G401.6 (cell line): ENCODE data around the gene NUAK1.

Source experiments
- FAIRE-seq: peaks from 2 replicates; lab custom pipeline; 2012; peaks lifted over from hg19 to GRCh38; lab: Jason Lieb, UNC

NUAK1 gene

GRCh38 chr12:106062693-106063092 is 76.1 kb downstream of the NUAK1 start:
- no peak for FAIRE-seq

DNA sequence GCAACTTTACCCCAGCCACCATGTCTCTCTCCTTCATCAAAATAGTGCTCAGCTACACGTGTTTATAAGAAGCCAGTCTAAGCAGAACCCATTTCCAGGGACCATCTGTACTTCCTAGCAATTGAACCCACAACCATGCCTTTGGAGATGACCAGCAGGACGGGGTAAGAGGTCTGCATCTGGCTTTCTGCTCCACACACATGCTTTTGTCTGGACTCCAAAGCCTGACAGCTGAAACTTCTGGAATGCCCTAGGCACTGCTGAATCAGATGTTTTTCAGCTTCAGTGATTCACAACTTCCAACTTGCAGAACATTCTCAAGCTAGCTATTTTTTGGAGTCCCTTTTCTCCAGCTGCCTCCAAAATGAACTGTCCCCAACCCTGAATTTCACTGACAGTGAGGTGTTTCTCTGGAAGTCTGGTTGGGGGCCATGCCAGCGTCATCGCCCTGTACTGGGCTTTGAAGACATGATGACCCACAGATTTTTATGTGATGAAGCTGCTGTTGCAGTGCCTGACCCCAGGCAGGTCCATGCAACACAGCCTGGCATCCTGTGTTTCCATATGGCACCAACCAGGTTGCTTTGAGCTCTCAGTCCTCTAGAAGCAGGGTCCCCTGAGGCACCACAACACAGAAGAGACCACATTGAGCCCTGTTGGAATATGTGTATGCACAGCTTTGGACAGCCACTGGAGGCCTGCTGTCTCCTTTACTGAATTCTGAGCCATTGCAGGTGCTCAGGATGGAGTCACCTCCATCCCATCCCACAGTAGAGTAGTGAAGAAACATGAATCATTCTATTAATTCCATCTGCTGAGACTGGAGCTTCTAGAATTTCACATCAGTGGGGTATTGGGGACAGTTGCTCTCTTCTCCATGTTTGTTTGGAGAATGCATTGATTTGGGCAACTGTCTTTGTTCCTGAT is 80.2 kb downstream of the NUAK1 start:
- FAIRE-seq, result peak; percentile 53

DNA sequence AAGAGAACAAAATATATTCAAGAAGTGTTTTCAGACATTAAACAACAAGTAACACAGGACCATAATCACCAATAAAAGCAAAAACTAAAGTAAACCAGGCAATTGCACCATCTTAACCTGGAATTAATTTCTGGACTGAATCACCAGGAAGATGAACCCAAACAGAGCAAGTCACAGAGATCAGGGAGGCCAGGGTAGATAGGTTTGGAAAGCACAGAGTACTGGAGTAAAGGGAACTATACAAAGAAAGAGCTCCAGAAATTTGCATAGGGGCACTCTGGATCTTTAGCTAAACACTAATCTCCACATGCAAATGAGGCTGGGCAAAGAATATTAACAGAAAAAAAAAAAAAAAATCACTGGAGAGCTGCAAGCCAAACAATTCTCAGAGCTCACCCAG is 84.7 kb downstream of the NUAK1 start:
- no peak for FAIRE-seq

GRCh38 chr12:106051853-106052531 is 86.8 kb downstream of the NUAK1 start:
- FAIRE-seq, result no peak

DNA sequence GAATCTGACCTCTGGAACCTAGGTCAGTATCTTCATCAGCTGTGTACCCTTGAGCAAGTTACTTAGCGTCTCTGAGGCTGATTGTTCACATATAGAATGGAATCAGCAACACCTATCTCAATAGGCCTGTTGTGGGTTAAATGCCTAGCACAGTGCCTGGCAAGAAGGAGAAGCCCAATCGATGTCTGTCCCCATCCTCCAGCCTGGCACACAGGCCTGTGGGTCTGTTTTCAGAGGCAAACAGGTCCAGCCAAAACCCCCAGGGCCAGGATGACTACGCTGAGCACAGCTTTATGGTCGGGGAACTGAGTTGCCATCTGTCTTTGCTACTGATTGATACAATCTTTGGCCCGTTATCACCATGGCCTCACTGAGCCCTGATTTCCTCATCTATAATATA is 89.2 kb downstream of the NUAK1 start:
- FAIRE-seq, result no peak

DNA sequence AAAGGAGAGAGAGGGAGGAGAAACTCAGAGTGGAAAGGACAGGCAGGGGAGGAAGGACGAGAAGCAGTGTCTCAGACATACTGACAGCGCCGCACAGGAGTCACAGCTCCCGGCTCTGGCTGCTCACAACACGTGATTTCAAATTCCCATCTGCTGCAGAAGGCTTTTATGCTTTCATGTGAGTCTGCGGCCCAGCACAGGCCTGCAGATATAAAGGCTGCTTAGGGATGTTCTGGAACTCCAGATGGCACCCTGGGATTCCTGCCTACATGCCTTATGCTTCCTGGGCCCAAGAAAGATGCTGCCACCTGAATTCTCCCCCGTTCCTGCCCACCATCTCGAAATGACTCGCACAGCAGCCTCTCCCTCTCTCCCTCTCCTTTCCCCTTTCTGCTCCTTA is 89.6 kb downstream of the NUAK1 start:
- FAIRE-seq, result no peak

GRCh38 chr12:106048676-106049075 is 90.1 kb downstream of the NUAK1 start:
- FAIRE-seq, result no peak

DNA sequence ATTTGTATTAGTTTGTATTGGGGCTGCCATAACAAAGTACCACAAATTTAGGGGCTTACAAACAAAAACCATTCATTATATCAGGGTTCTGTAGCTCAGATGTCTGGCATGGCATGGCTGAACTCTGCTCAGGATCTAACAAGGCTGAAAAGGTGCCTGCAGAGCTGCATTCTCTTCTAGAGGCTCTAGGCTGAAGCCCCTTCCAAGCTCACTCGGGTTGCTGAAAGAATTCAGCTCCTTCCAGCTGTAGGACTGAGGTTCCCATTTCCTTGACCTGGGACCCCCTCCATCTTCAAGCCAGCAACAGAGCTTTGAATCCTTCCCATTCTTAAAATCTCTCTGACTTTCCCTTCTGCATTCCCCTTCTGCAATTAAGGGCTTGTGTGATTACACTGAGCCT is 90.7 kb downstream of the NUAK1 start:
- no peak for FAIRE-seq

DNA sequence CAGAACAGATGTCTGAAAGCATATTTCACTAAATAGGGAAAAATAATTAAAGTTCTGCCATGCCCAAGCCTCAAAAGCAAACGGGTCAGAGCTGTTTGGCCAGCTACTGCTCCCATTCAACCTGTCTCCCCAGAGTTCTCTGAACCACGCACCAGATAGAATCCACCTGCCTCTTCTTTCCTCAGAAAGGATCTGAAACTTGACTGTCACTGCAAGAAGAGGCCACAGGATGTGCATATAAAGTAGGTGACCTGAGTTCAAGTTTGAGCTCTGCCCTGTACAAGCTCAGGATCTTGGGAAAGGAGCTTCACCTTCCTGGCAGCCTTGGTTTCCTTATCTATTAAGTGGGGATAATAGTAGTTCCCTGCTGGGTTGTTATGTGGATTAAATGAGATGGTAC is 91.8 kb downstream of the NUAK1 start:
- FAIRE-seq, result no peak

DNA sequence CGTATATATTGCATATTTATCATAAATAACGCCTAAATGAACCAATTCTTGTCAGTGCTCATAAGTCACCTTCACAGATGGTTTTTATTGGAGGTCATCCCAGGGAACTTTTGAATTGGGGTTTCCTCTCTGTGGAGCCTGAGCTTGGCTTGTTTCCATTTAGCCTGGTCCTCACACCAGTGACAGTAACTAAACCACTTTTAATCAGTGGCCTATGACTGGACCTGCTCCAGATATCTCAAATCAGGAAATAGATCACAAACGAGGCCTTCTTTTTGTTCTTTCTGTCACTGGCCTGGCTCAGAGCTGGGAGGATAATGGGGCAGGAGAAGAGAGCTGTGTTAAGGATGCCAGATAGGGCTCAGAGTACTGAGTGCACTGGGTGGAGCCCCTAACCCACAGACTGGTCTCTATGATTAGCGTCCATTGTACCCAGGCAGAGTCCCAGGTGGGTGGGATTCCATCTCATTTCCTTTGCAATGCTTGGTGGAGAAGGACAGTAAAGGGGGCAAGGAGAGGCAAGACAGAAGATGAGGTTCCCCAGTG is 92.4 kb downstream of the NUAK1 start:
- FAIRE-seq, result no peak

- FAIRE-seq, result no peak
Measured at GRCh38 chr12:106045251-106045674, 93.5 kb downstream of the NUAK1 start.

- FAIRE-seq, result no peak
Measured at GRCh38 chr12:106044773-106045172, 94.0 kb downstream of the NUAK1 start.

DNA sequence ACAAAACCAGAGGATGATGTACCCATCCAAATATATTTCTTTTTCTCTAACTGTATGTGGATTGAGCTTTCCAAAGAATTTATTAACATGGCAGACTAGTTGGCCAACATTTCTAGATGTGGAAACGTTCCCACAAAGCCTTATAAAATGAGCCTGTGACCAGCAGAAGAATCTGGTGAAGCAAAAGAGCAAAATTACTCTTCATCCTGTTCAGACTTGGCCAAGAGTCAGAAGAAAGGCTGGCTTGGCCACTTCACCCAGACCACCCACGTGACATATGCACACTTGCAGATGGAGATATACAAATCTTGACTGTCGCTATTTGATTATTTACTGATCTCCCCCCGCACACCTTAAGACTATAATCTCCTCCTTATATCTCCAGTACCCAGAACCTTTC is 96.7 kb downstream of the NUAK1 start:
- no peak for FAIRE-seq

- no peak for FAIRE-seq
Measured at GRCh38 chr12:106040521-106040920, 98.2 kb downstream of the NUAK1 start.

DNA sequence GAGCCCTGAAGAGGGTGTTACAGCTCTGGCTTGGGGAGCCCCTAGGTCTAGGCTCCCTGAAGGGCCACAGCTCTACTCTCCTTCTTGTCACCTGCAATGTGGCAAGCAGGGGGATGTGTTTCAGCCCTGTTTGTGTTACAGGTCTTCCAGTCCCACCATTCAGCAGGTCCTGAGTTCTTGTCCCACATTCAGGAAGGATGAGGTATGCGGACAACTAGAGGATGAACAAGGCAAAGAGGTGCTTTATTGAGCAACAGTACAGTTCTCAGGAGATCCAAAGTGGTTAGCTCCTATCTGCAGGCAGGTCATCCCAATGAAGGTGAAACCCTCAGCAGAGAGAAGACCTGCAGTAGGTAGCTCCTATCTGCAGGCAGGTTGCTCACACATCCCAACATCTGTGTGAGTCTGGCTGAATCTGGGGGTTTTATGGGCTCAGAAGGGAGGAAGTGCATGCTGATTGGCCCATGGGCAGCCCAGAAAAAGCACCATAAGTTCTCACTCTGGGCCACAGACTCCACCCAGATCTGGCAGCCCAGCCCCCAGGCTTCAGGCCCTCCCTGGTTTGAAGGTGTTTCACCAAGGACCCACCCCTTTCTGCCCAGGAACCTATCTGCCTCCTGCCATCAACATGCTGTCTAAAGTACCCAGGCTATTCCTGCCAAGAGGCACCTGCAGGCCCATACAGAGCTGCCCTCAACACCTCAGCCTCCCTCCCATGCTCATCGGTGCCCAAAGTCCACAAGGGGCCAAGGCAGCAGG is 98.9 kb downstream of the NUAK1 start:
- FAIRE-seq, result no peak

GRCh38 chr12:106039242-106039641 is 99.5 kb downstream of the NUAK1 start:
- no peak for FAIRE-seq

DNA sequence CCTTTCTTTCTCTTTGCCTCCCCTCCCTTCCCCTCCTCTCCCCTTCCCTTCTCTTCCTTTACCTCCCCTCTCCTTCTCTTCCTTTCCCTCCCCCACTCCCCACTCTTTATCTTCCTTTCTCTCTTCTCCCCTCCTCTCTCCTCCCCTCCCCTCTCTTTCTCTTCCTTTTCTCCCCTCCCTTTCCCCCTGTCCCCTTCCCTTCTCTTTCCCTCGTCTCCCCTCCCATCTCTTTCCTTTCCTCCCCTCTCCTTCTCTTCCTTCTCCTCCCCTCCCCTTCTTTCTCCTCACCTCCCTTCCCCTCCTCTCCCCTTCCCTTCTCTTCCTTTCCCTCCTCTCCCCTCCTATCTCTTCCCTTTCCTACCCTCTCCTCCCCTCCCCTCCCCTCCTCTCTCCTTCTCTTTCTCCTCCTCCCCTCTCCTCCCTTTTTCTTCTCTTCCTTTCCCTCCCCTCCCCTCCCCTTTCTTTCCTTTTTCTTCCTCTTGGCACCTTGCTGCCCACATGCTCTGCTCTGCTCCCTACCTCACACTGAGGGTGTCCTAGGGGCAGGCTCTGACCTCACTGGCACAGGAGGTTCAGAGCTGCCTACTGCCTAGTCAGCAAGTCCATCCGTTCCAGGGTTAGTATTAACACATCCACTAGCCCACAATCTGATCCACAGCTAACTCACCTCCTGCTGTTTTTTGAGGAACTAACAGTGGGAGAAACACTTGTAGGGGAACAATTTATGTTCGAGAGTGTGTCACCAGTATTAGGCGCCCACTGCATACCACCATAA is 101.0 kb downstream of the NUAK1 start:
- no peak for FAIRE-seq

DNA sequence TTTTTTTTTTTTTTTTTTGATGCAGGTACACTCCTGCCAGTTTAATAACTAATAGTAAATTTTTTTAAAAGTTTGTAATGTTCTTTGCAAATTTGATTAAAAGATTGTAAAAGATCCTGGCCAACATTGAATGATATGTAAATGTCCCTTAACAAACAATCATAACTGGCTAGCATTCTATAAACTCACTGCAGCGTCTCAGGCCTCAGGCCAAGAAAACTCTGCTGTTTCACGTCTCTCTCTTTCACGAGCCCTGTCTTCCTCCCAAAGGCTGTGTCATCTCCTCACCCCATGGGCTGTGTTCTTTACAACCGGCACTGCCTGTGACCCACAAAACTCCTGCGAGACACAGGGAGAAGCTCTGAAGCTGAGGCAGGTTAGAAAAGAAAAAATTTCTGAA is 103.3 kb downstream of the NUAK1 start:
- FAIRE-seq, result no peak

DNA sequence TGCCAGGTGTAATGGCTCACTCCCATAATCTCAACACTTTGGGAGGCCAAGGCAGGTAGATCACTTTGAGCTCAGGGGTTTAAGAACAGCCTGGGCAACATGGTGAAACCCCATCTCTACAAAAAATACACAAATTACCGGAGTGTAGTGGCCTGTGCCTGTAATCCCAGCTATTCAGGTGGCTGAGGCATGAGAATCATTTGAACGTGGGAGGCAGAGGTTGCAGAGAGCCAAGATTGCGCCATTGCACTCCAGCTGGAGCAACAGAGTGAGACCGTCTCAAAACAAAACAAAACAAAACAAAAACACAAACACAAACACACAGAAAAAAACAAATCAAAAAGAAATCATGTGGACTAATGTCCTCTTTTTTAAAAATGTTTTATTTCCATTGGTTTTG is 104.4 kb downstream of the NUAK1 start:
- FAIRE-seq, result no peak

GRCh38 chr12:106033161-106033675 is 105.5 kb downstream of the NUAK1 start:
- no peak for FAIRE-seq

GRCh38 chr12:106032623-106032925 is 106.2 kb downstream of the NUAK1 start:
- no peak for FAIRE-seq
